Activated T-cell treated with anti-CD3 and anti-CD28 coated beads for 4 hours (primary cell): ENCODE results near the gene UCHL5.
"Not testable (repeated sequence)": the region's sequence is repeated elsewhere in the genome, so short reads cannot be mapped to it uniquely, and the experiment has no call there.

Experiments used
- DNase-seq: peaks from one replicate; pipeline ENCODE4 v3.0.0-alpha.2; 2020

UCHL5 gene

GRCh38 chr1:193005785-193006184 lies 53.4 kb downstream of the UCHL5 start:
- DNase-seq: no peak

- no peak for DNase-seq
Observed at GRCh38 chr1:192998536-192998935, 60.6 kb downstream of the UCHL5 start.

GRCh38 chr1:192994141-192994540 lies 65.0 kb downstream of the UCHL5 start:
- no peak for DNase-seq

- DNase-seq: no peak
Observed at GRCh38 chr1:192993426-192994085, 65.6 kb downstream of the UCHL5 start.

GRCh38 chr1:192986748-192987334 lies 72.3 kb downstream of the UCHL5 start:
- not testable (repeated sequence) for DNase-seq

- no peak for DNase-seq
Observed at GRCh38 chr1:192986110-192986747, 72.9 kb downstream of the UCHL5 start.

GRCh38 chr1:192984080-192984479 lies 75.1 kb downstream of the UCHL5 start:
- DNase-seq: no peak

GRCh38 chr1:192983349-192983980 lies 75.7 kb downstream of the UCHL5 start:
- no peak for DNase-seq

- no peak for DNase-seq
Observed at GRCh38 chr1:192980856-192981255, 78.3 kb downstream of the UCHL5 start.

GRCh38 chr1:192980334-192980733 lies 78.8 kb downstream of the UCHL5 start:
- not testable (repeated sequence) for DNase-seq

GRCh38 chr1:192979542-192979941 lies 79.6 kb downstream of the UCHL5 start:
- DNase-seq: no peak

- no peak for DNase-seq
Observed at GRCh38 chr1:192978195-192978710, 80.9 kb downstream of the UCHL5 start.

GRCh38 chr1:192977089-192977706 lies 82.0 kb downstream of the UCHL5 start:
- no peak for DNase-seq

GRCh38 chr1:192976576-192976975 lies 82.6 kb downstream of the UCHL5 start:
- no peak for DNase-seq

GRCh38 chr1:192974701-192975100 lies 84.5 kb downstream of the UCHL5 start:
- DNase-seq: no peak

- no peak for DNase-seq
Observed at GRCh38 chr1:192973988-192974387, 85.2 kb downstream of the UCHL5 start.

GRCh38 chr1:192973202-192973601 lies 86.0 kb downstream of the UCHL5 start:
- DNase-seq: no peak

- DNase-seq: no peak
Observed at GRCh38 chr1:192969091-192969490, 90.1 kb downstream of the UCHL5 start.

- DNase-seq: no peak
Observed at GRCh38 chr1:192968323-192968722, 90.8 kb downstream of the UCHL5 start.

- DNase-seq: no peak
Observed at GRCh38 chr1:192967901-192968300, 91.3 kb downstream of the UCHL5 start.

GRCh38 chr1:192967211-192967877 lies 91.8 kb downstream of the UCHL5 start:
- no peak for DNase-seq

GRCh38 chr1:192966073-192966472 lies 93.1 kb downstream of the UCHL5 start:
- DNase-seq: no peak

- no peak for DNase-seq
Observed at GRCh38 chr1:192962901-192963300, 96.3 kb downstream of the UCHL5 start.
